CD4-positive, CD25-positive, alpha-beta regulatory T cell (primary cell): ENCODE results near the gene RAD51B. TPM values are rescaled to one million over a fixed set of nuclear protein-coding genes. Genes with fewer than 3 reads are reported as not detected.
A peak's percentile ranks its signal among the peaks of the same experiment; 100 is the strongest.

ENCODE experiments used
- ATAC-seq, 2 donors: fragments of 150-1000 bp; cut with Tn5 transposase; one replicate each; pipeline ENCODE4 v1.10.0; 2021; ENCODE audit warnings: low read depth in 2 of 2, moderate number of reproducible peaks in 2 of 2, moderate library complexity in 1 of 2
- DNase-seq, 3 donors: peaks; one replicate each; pipeline versions ENCODE4 v3.0.0 to v3.0.0-alpha.2; 2012 to 2022; ENCODE audit warnings: mixed read lengths in 1 of 3
- H3K27ac ChIP-seq: one replicate; pipeline ENCODE4 v1.7.0; 2013; ENCODE audit warnings: mild to moderate bottlenecking, low read length; ENCODE audit not compliant: insufficient read depth, poor library complexity, severe bottlenecking
- H3K27me3 ChIP-seq: one replicate; pipeline ENCODE4 v1.7.0; 2013; ENCODE audit warnings: low read length; ENCODE audit not compliant: control insufficient read depth, insufficient read depth
- H3K36me3 ChIP-seq: one replicate; pipeline ENCODE4 v1.7.0; 2013; ENCODE audit warnings: mild to moderate bottlenecking, low read length, moderate library complexity; ENCODE audit not compliant: control insufficient read depth, insufficient read depth
- H3K4me1 ChIP-seq: 2 replicates; pipeline ENCODE4 v1.7.0; 2013; ENCODE audit warnings: mild to moderate bottlenecking, low read length; ENCODE audit not compliant: insufficient read depth, control insufficient read depth, poor library complexity, severe bottlenecking
- H3K4me3 ChIP-seq: one replicate; pipeline ENCODE4 v1.7.0; 2013; ENCODE audit warnings: low read depth, mild to moderate bottlenecking, low read length, moderate library complexity
- H3K9me3 ChIP-seq, 2 experiments: 1 replicate in 1 of 2; 2 replicates in 1 of 2; pipeline ENCODE4 v1.7.0; 2013; ENCODE audit warnings: low read length in 2 of 2, mild to moderate bottlenecking in 1 of 2, moderate library complexity in 1 of 2; ENCODE audit not compliant: control insufficient read depth in 2 of 2
- H3K27ac Mint-ChIP-seq, 3 donors: one replicate each; pipeline ENCODE4 v1.8.0; 2020 to 2022; ENCODE audit warnings: mild to moderate bottlenecking in 3 of 3, mixed read lengths in 3 of 3, moderate library complexity in 2 of 3
- H3K27me3 Mint-ChIP-seq: one replicate; pipeline ENCODE4 v1.8.0; 2022; ENCODE audit warnings: mild to moderate bottlenecking, mixed read lengths
- H3K36me3 Mint-ChIP-seq: one replicate; pipeline ENCODE4 v1.8.0; 2020; ENCODE audit warnings: mixed read lengths
- H3K4me1 Mint-ChIP-seq, 4 donors: one replicate each; pipeline ENCODE4 v1.8.0; 2020 to 2022; ENCODE audit warnings: mixed read lengths in 4 of 4, mild to moderate bottlenecking in 1 of 4
- H3K4me3 Mint-ChIP-seq, 4 donors: one replicate each; pipeline ENCODE4 v1.8.0; 2020 to 2022; ENCODE audit warnings: mild to moderate bottlenecking in 4 of 4, mixed read lengths in 4 of 4, moderate library complexity in 3 of 4
- H3K9me3 Mint-ChIP-seq, 7 donors: one replicate each; pipeline ENCODE4 v1.8.0; 2020 to 2022; ENCODE audit warnings: mixed read lengths in 7 of 7, mild to moderate bottlenecking in 3 of 7, moderate library complexity in 2 of 7
- polyA plus RNA-seq, 4 donors: library from polyadenylated mRNA; unstranded; fragments of 300-500 nt; fragmentation: Illumina TruSeq; gene quantifications; one replicate each; pipeline ENCODE4 v1.2.3, GENCODE V29; 2021
- total RNA-seq: library from RNA; stranded (reverse); gene quantifications from one replicate; pipeline ENCODE4 v1.2.3, GENCODE V29; 2022

RAD51B gene
- total and polyA plus RNA-seq, 5 donors from 2014 or later, result 19.1 to 40.2 (median 28.1) TPM

GRCh38 chr14:68076451-68076850, 256.9 kb downstream of the RAD51B start:
- Histone ChIP-seq H3K36me3 (no peaks in the 10 kb centered on the region), H3K4me1 (no peaks in the 10 kb centered on the region), H3K27ac (no peak overlapping the region), H3K27me3 (no peaks in the 10 kb centered on the region), H3K9me3 (peaks cover 0 to 8% of the 10 kb centered on the region in 2 experiments), H3K4me3 (no peak overlapping the region)
- H3K4me1 Mint-ChIP-seq, result peaks cover 0 to 5% (median 0%) of the 10 kb centered on the region in 4 donors
- H3K36me3 Mint-ChIP-seq, result peaks cover 18% of the 10 kb centered on the region
- ATAC-seq (no peak), DNase-seq (no peak)
- H3K4me3 Mint-ChIP-seq, result no peak overlapping the region
- peaks cover 3 to 18% (median 9%) of the 10 kb centered on the region in 7 donors for H3K9me3 Mint-ChIP-seq
- no peaks in the 10 kb centered on the region for H3K27me3 Mint-ChIP-seq
- H3K27ac Mint-ChIP-seq, result no peak overlapping the region

- Histone ChIP-seq H3K27ac (no peak overlapping the region), H3K4me3 (no peak overlapping the region), H3K27me3 (no peaks in the 10 kb centered on the region), H3K9me3 (no peaks in the 10 kb centered on the region), H3K36me3 (no peaks in the 10 kb centered on the region), H3K4me1 (no peaks in the 10 kb centered on the region)
- Mint-ChIP-seq H3K27ac (no peak overlapping the region), H3K9me3 (peaks cover 0 to 2% (median 0%) of the 10 kb centered on the region in 7 donors), H3K4me1 (peaks cover 0 to 3% (median 0%) of the 10 kb centered on the region in 4 donors), H3K36me3 (no peaks in the 10 kb centered on the region), H3K4me3 (no peak overlapping the region), H3K27me3 (no peaks in the 10 kb centered on the region)
- DNase-seq, result no peak
- no peak for ATAC-seq
Measured at GRCh38 chr14:68079941-68080697, 260.5 kb downstream of the RAD51B start.

GRCh38 chr14:68081489-68081888, 261.9 kb downstream of the RAD51B start:
- Mint-ChIP-seq H3K9me3 (peaks cover 0 to 2% (median 0%) of the 10 kb centered on the region in 7 donors), H3K4me3 (no peak overlapping the region), H3K27ac (no peak overlapping the region), H3K36me3 (no peaks in the 10 kb centered on the region), H3K27me3 (no peaks in the 10 kb centered on the region), H3K4me1 (peaks cover 0 to 4% (median 0%) of the 10 kb centered on the region in 4 donors)
- no peaks in the 10 kb centered on the region for H3K27me3 ChIP-seq
- H3K4me1 ChIP-seq, result no peaks in the 10 kb centered on the region
- H3K27ac ChIP-seq, result no peak overlapping the region
- H3K36me3 ChIP-seq, result no peaks in the 10 kb centered on the region
- H3K9me3 ChIP-seq, result no peaks in the 10 kb centered on the region
- H3K4me3 ChIP-seq, result no peak overlapping the region
- no peak for DNase-seq
- no peak for ATAC-seq

GRCh38 chr14:68082698-68083291, 263.2 kb downstream of the RAD51B start:
- DNase-seq (no peak), ATAC-seq (no peak)
- Mint-ChIP-seq H3K9me3 (no peaks in the 10 kb centered on the region), H3K27me3 (no peaks in the 10 kb centered on the region), H3K36me3 (no peaks in the 10 kb centered on the region), H3K27ac (no peak overlapping the region), H3K4me3 (no peak overlapping the region), H3K4me1 (peaks cover 0 to 4% (median 0%) of the 10 kb centered on the region in 4 donors)
- no peaks in the 10 kb centered on the region for H3K27me3 ChIP-seq
- no peaks in the 10 kb centered on the region for H3K36me3 ChIP-seq
- H3K27ac ChIP-seq, result no peak overlapping the region
- H3K4me3 ChIP-seq, result no peak overlapping the region
- H3K9me3 ChIP-seq, result no peaks in the 10 kb centered on the region
- H3K4me1 ChIP-seq, result no peaks in the 10 kb centered on the region

- Histone ChIP-seq H3K9me3 (no peaks in the 10 kb centered on the region), H3K27me3 (no peaks in the 10 kb centered on the region), H3K4me3 (no peak overlapping the region), H3K4me1 (no peaks in the 10 kb centered on the region), H3K36me3 (no peaks in the 10 kb centered on the region), H3K27ac (no peak overlapping the region)
- DNase-seq (no peak), ATAC-seq (no peak)
- Mint-ChIP-seq H3K27me3 (no peaks in the 10 kb centered on the region), H3K9me3 (peaks cover 0 to 2% (median 0%) of the 10 kb centered on the region in 7 donors), H3K4me3 (no peak overlapping the region), H3K27ac (no peak overlapping the region), H3K36me3 (no peaks in the 10 kb centered on the region), H3K4me1 (peaks cover 6 to 13% (median 13%) of the 10 kb centered on the region in 4 donors)
Measured at GRCh38 chr14:68084256-68084655, 264.7 kb downstream of the RAD51B start.

- peaks cover 6 to 16% (median 14%) of the 10 kb centered on the region in 4 donors for H3K4me1 Mint-ChIP-seq
- H3K9me3 Mint-ChIP-seq, result peaks cover 0 to 2% (median 0%) of the 10 kb centered on the region in 7 donors
- H3K4me3 ChIP-seq, result no peak overlapping the region
- no peaks in the 10 kb centered on the region for H3K36me3 Mint-ChIP-seq
- H3K4me3 Mint-ChIP-seq, result no peak overlapping the region
- no peak overlapping the region for H3K27ac ChIP-seq
- no peaks in the 10 kb centered on the region for H3K36me3 ChIP-seq
- H3K9me3 ChIP-seq, result no peaks in the 10 kb centered on the region
- H3K27me3 Mint-ChIP-seq, result no peaks in the 10 kb centered on the region
- no peak overlapping the region for H3K27ac Mint-ChIP-seq
- no peaks in the 10 kb centered on the region for H3K27me3 ChIP-seq
- ATAC-seq (no peak), DNase-seq (no peak)
- H3K4me1 ChIP-seq, result no peaks in the 10 kb centered on the region
Measured at GRCh38 chr14:68085742-68086141, 266.2 kb downstream of the RAD51B start.

- ATAC-seq, result no peak
- Mint-ChIP-seq H3K27ac (peak overlapping the region; percentile 18 to 78 (median 48)), H3K9me3 (peaks cover 0 to 6% (median 0%) of the 10 kb centered on the region in 7 donors), H3K27me3 (no peaks in the 10 kb centered on the region), H3K4me3 (peak overlapping the region in 3 of 4 donors; percentile 19 to 28 (median 27)), H3K36me3 (no peaks in the 10 kb centered on the region), H3K4me1 (peaks cover 6 to 18% (median 14%) of the 10 kb centered on the region in 4 donors)
- no peaks in the 10 kb centered on the region for H3K27me3 ChIP-seq
- H3K4me1 ChIP-seq, result no peaks in the 10 kb centered on the region
- DNase-seq, result peak in 1 of 3 donors; percentile 15
- no peaks in the 10 kb centered on the region for H3K9me3 ChIP-seq
- no peak overlapping the region for H3K4me3 ChIP-seq
- no peaks in the 10 kb centered on the region for H3K36me3 ChIP-seq
- H3K27ac ChIP-seq, result no peak overlapping the region
Measured at GRCh38 chr14:68088451-68088854, 268.9 kb downstream of the RAD51B start.
